NCI-H2171 (cell line): Measurements from ENCODE around the gene KRT71.

Source experiments
- DNase-seq: peaks from one replicate; lab custom pipeline; 2025; lab: John Stamatoyannopoulos, UW

Gene KRT71

GRCh38 chr12:52575256-52575655 lies 22.3 kb upstream of the KRT71 start:
- no peak for DNase-seq

GRCh38 chr12:52573743-52574142 lies 20.8 kb upstream of the KRT71 start, which contains the start of gene KRT74:
Gene KRT74, minus strand, starts transcription at chr12:52573843. Its CDS starts 66 bp downstream, at chr12:52573777.
- DNase-seq, result no peak

- no peak for DNase-seq
Observed at GRCh38 chr12:52573306-52573705, 20.4 kb upstream of the KRT71 start.

- DNase-seq, result no peak
Observed at GRCh38 chr12:52570511-52570910, 17.6 kb upstream of the KRT71 start.

- no peak for DNase-seq
Observed at GRCh38 chr12:52568111-52568510, 15.2 kb upstream of the KRT71 start.

GRCh38 chr12:52566847-52567291 lies 13.9 kb upstream of the KRT71 start:
- DNase-seq, result peak; percentile 60

- no peak for DNase-seq
Observed at GRCh38 chr12:52564582-52564981, 11.6 kb upstream of the KRT71 start.

GRCh38 chr12:52561880-52562449 lies 9.0 kb upstream of the KRT71 start:
- DNase-seq, result no peak

- DNase-seq, result no peak
Observed at GRCh38 chr12:52559979-52560378, 7.0 kb upstream of the KRT71 start.

GRCh38 chr12:52558781-52559445 lies 6.0 kb upstream of the KRT71 start:
- no peak for DNase-seq

GRCh38 chr12:52557476-52557875 lies 4.5 kb upstream of the KRT71 start:
- DNase-seq, result no peak

GRCh38 chr12:52555577-52555976 lies 2.6 kb upstream of the KRT71 start:
- DNase-seq, result no peak

GRCh38 chr12:52552055-52552454 lies 890 bp downstream of the KRT71 start:
- no peak for DNase-seq

GRCh38 chr12:52551216-52551865 lies 1.6 kb downstream of the KRT71 start:
- DNase-seq, result no peak

GRCh38 chr12:52546126-52546525 lies 6.8 kb downstream of the KRT71 start:
- no peak for DNase-seq

- no peak for DNase-seq
Observed at GRCh38 chr12:52543985-52544883, 8.7 kb downstream of the KRT71 start.

- no peak for DNase-seq
Observed at GRCh38 chr12:52542785-52543318, 10.1 kb downstream of the KRT71 start.

GRCh38 chr12:52542157-52542556 lies 10.8 kb downstream of the KRT71 start:
- no peak for DNase-seq

- DNase-seq, result no peak
Observed at GRCh38 chr12:52541709-52542108, 11.2 kb downstream of the KRT71 start.

- no peak for DNase-seq
Observed at GRCh38 chr12:52540531-52540930, 12.4 kb downstream of the KRT71 start.

GRCh38 chr12:52539821-52540173 lies 13.1 kb downstream of the KRT71 start:
- no peak for DNase-seq
